Natural killer cell (primary cell): Measurements from ENCODE around the gene ZNF512. TPM values are rescaled to one million over a fixed set of nuclear protein-coding genes. Genes with fewer than 3 reads are reported as not detected.

Experiments
- ATAC-seq, 3 donors: fragments of 150-1000 bp in 2 of 3; fragments of 200-7000 bp in 1 of 3; cut with Tn5 transposase; 1 replicate in 1 of 3; 2 replicates in 2 of 3; pipeline ENCODE4 v1.10.0; 2021; ENCODE audit warnings: mild to moderate bottlenecking in 2 of 3, moderate library complexity in 2 of 3
- DNase-seq, 2 donors: peaks; one replicate each; pipeline versions ENCODE4 v3.0.0 to v3.0.0-alpha.2; 2013 to 2021; ENCODE audit warnings: mixed read lengths in 1 of 2
- H3K27ac ChIP-seq: one replicate; pipeline ENCODE4 v1.5.1; 2013; ENCODE audit warnings: mild to moderate bottlenecking, low read length
- H3K27me3 ChIP-seq: one replicate; pipeline ENCODE4 v1.6.1; 2013; ENCODE audit warnings: low read length; ENCODE audit not compliant: control insufficient read depth, insufficient read depth
- H3K36me3 ChIP-seq: one replicate; pipeline ENCODE4 v1.6.1; 2013; ENCODE audit warnings: low read length; ENCODE audit not compliant: control insufficient read depth, insufficient read depth
- H3K4me1 ChIP-seq: one replicate; pipeline ENCODE4 v1.6.1; 2013; ENCODE audit warnings: low read length; ENCODE audit not compliant: control insufficient read depth, insufficient read depth
- H3K4me3 ChIP-seq: one replicate; pipeline ENCODE4 v1.5.1; 2013; ENCODE audit warnings: low read length
- H3K9me3 ChIP-seq: one replicate; pipeline ENCODE4 v1.6.1; 2013; ENCODE audit warnings: low read length; ENCODE audit not compliant: control insufficient read depth, insufficient read depth
- H3K27ac Mint-ChIP-seq, 2 donors: one replicate each; pipeline ENCODE4 v1.8.0; 2022; ENCODE audit warnings: mild to moderate bottlenecking in 2 of 2, mixed read lengths in 2 of 2, moderate library complexity in 1 of 2
- H3K27me3 Mint-ChIP-seq, 2 donors: one replicate each; pipeline ENCODE4 v1.8.0; 2022; ENCODE audit warnings: low read depth in 2 of 2, mixed read lengths in 2 of 2
- H3K36me3 Mint-ChIP-seq: one replicate; pipeline ENCODE4 v1.8.0; 2022; ENCODE audit warnings: mixed read lengths
- H3K4me1 Mint-ChIP-seq, 2 donors: one replicate each; pipeline ENCODE4 v1.8.0; 2022; ENCODE audit warnings: mixed read lengths in 2 of 2
- H3K4me3 Mint-ChIP-seq: one replicate; pipeline ENCODE4 v1.8.0; 2022; ENCODE audit warnings: mild to moderate bottlenecking, moderate library complexity, mixed read lengths
- H3K9me3 Mint-ChIP-seq, 2 donors: one replicate each; pipeline ENCODE4 v1.8.0; 2022; ENCODE audit warnings: mixed read lengths in 2 of 2
- WGBS: methylation state at CpG from one replicate; pipeline ENCODE4 v1.1.7; 2013; ENCODE audit warnings: missing lambda C conversion rate; ENCODE audit not compliant: insufficient coverage; 5-methylcytosine and 5-hydroxymethylcytosine counted together
- intact Hi-C: fragments of 100-400 bp; cut with micrococcal nuclease; formaldehyde crosslinking; loops from one replicate; pipeline ENCODE4 v1.14.2; 2022
- total RNA-seq, 4 donors: library from RNA; stranded (reverse); fragments of 120-200 nt in 1 of 4; gene quantifications; one replicate each; pipeline versions ENCODE4 v1.2.3 to v1.2.4, GENCODE V29; 2013 to 2022
- TF ChIP-seq, protein P1 (sequence below): fragments of 200-600 bp; IDR thresholded peaks from one replicate; pipeline ENCODE4 v1.8.0; 2022; ENCODE audit warnings: antibody characterized with exemption

The ZNF512 gene
- total RNA-seq, 3 donors from 2014 or later (not counting 1 experiment from before 2014, with no cell fraction given): 26.5 to 40.9 (median 30.6) TPM

GRCh38 chr2:27651056-27651455 is 68.2 kb downstream of the ZNF512 start:
- intact Hi-C loops: no loop called here
- Mint-ChIP-seq H3K4me1 (peaks cover 0 to 7% of the 10 kb centered on the region in 2 donors), H3K36me3 (peaks cover 31% of the 10 kb centered on the region), H3K27me3 (no peaks in the 10 kb centered on the region), H3K9me3 (no peaks in the 10 kb centered on the region), H3K27ac (no peak overlapping the region), H3K4me3 (no peak overlapping the region)
- Histone ChIP-seq H3K36me3 (peaks cover 78% of the 10 kb centered on the region), H3K9me3 (no peaks in the 10 kb centered on the region), H3K27ac (no peak overlapping the region), H3K4me1 (no peaks in the 10 kb centered on the region), H3K27me3 (no peaks in the 10 kb centered on the region), H3K4me3 (no peak overlapping the region)
- WGBS: 86% methylated on average over 3 of the region's 4 CpGs
- ATAC-seq (no peak), DNase-seq (no peak)
- TF ChIP-seq, protein P1, sequence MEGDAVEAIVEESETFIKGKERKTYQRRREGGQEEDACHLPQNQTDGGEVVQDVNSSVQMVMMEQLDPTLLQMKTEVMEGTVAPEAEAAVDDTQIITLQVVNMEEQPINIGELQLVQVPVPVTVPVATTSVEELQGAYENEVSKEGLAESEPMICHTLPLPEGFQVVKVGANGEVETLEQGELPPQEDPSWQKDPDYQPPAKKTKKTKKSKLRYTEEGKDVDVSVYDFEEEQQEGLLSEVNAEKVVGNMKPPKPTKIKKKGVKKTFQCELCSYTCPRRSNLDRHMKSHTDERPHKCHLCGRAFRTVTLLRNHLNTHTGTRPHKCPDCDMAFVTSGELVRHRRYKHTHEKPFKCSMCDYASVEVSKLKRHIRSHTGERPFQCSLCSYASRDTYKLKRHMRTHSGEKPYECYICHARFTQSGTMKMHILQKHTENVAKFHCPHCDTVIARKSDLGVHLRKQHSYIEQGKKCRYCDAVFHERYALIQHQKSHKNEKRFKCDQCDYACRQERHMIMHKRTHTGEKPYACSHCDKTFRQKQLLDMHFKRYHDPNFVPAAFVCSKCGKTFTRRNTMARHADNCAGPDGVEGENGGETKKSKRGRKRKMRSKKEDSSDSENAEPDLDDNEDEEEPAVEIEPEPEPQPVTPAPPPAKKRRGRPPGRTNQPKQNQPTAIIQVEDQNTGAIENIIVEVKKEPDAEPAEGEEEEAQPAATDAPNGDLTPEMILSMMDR: no peak

DNA sequence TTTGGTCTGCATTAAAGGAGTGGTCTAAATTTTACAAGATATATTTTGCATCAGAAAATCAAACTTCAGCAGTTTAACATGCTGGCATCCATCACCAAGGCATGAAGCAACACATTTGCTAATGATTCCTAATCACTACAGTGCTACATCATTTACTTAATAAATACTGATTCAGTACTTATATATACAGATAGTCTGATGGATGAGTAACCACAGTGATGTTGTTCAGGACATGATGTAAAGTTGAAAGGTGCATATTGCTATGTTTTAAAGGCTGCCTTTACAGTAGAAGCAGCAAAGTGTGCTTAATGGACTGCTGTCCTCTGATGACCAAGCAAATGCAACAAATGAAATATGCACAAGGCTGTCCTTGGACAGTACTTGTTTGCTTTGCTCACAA is 69.5 kb downstream of the ZNF512 start:
- Mint-ChIP-seq H3K36me3 (peaks cover 30% of the 10 kb centered on the region), H3K27ac (no peak overlapping the region), H3K4me1 (peaks cover 0 to 7% of the 10 kb centered on the region in 2 donors), H3K4me3 (no peak overlapping the region), H3K9me3 (no peaks in the 10 kb centered on the region), H3K27me3 (no peaks in the 10 kb centered on the region)
- DNase-seq (no peak), ATAC-seq (no peak)
- peaks cover 82% of the 10 kb centered on the region for H3K36me3 ChIP-seq
- H3K4me3 ChIP-seq: no peak overlapping the region
- H3K9me3 ChIP-seq: no peaks in the 10 kb centered on the region
- intact Hi-C loops: no loop called here
- no peak overlapping the region for H3K27ac ChIP-seq
- no peaks in the 10 kb centered on the region for H3K4me1 ChIP-seq
- TF ChIP-seq, protein P1: no peak
- H3K27me3 ChIP-seq: no peaks in the 10 kb centered on the region

GRCh38 chr2:27652790-27653189 is 69.9 kb downstream of the ZNF512 start:
- no peak overlapping the region for H3K27ac Mint-ChIP-seq
- WGBS: 100% methylated on average over 1 of the region's 1 CpG
- intact Hi-C loops: no loop called here

DNA sequence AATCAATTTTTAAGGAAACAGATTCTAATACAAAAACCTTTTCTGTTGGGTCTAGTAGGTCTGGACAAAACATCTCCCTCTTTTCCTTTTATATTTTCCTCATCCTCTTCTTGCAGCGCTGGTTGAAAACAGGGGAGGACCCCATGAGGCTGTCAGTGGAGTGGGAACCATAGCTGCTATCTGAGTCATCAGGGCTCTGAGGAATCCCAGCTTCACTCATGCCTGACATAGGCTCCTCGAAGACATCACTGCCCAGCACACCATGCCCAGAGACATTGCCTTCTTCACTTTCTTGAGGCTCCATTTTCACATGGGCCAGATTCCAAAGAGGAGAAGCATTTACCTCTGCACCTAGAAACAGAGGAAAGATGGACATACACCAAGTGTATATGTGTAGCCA is 70.6 kb downstream of the ZNF512 start:
- Mint-ChIP-seq H3K4me3 (no peak overlapping the region), H3K4me1 (peaks cover 0 to 7% of the 10 kb centered on the region in 2 donors), H3K27ac (peak overlapping the region; percentile 5 to 85), H3K36me3 (peaks cover 25% of the 10 kb centered on the region), H3K27me3 (no peaks in the 10 kb centered on the region), H3K9me3 (no peaks in the 10 kb centered on the region)
- no peaks in the 10 kb centered on the region for H3K4me1 ChIP-seq
- TF ChIP-seq, protein P1: no peak
- WGBS: 97% methylated on average over 2 of the region's 2 CpGs
- H3K36me3 ChIP-seq: peaks cover 75% of the 10 kb centered on the region
- intact Hi-C loops: no loop called here
- no peaks in the 10 kb centered on the region for H3K9me3 ChIP-seq
- ATAC-seq (no peak), DNase-seq (no peak)
- H3K4me3 ChIP-seq: no peak overlapping the region
- H3K27ac ChIP-seq: no peak overlapping the region
- no peaks in the 10 kb centered on the region for H3K27me3 ChIP-seq

More at GRCh38 chr2:27652790-27653189, 69.9 kb downstream of the ZNF512 start:
- H3K4me3 ChIP-seq: no peak overlapping the region
- Mint-ChIP-seq H3K27me3 (no peaks in the 10 kb centered on the region), H3K4me3 (no peak overlapping the region), H3K9me3 (no peaks in the 10 kb centered on the region), H3K36me3 (peaks cover 26% of the 10 kb centered on the region), H3K4me1 (peaks cover 0 to 7% of the 10 kb centered on the region in 2 donors)
- ATAC-seq (no peak), DNase-seq (no peak)
- H3K4me1 ChIP-seq: no peaks in the 10 kb centered on the region
- no peaks in the 10 kb centered on the region for H3K27me3 ChIP-seq
- TF ChIP-seq, protein P1: no peak
- H3K36me3 ChIP-seq: peaks cover 81% of the 10 kb centered on the region
- no peaks in the 10 kb centered on the region for H3K9me3 ChIP-seq
- H3K27ac ChIP-seq: no peak overlapping the region
